Cardiac septum (tissue), 1 donor: Measurements from ENCODE around the gene DARS1. TPM values are rescaled to one million over a fixed set of nuclear protein-coding genes. Genes with fewer than 3 reads are reported as not detected.

Experiments used
- DNase-seq: peaks from one replicate; pipeline ENCODE4 v3.0.0-alpha.2; 2020; ENCODE audit warnings: low spot score
- intact Hi-C: fragments of 100-400 bp; cut with DNase I; formaldehyde crosslinking; loops from one replicate; pipeline ENCODE4 v1.14.0; 2022
- long read RNA-seq: library from polyadenylated mRNA; unstranded; transcript quantifications from one replicate; pipeline ENCODE4 v2.0.0, GENCODE V29; 2021
- total RNA-seq: library from RNA; stranded (reverse); fragmentation: NEBNext Ultra II Directional; extraction: Animal tissue kit (Norgen Biotek cat#: 25700); gene quantifications from one replicate; pipeline ENCODE4 v1.2.1, GENCODE V29; 2021
- donor health status: DM: no; HTN: no; CAD: no.

Gene DARS1
- total RNA-seq = 52.9 TPM
- long read RNA-seq, transcript DARS-201 (16 exons, 2,361 nt) = major isoform, 122 of 146 reads
- long read RNA-seq, partial matches to known transcripts = 12 of 146 reads
- long read RNA-seq, other reads (novel, unspliced or antisense) = 12 of 146 reads

GRCh38 chr2:135985018-135985825 is at the start of gene DARS1:
Gene DARS1 (minus strand): TSS chr2:135985626. CDS start chr2:135985468, 158 bp downstream.
- intact Hi-C loops = loop anchor here (10.0 kb wide), 1 partner anchor 390 kb away; no protein-coding TSS in a partner anchor

GRCh38 chr2:136034629-136035028 is 49.2 kb upstream of the DARS1 start:
- intact Hi-C loops = no loop called here

More at GRCh38 chr2:135985018-135985825, at the start of gene DARS1:
- peak; percentile 95 for DNase-seq

GRCh38 chr2:136032817-136033535 is 47.5 kb upstream of the DARS1 start:
- intact Hi-C loops = no loop called here
- DNase-seq = no peak

More at GRCh38 chr2:136034629-136035028, 49.2 kb upstream of the DARS1 start:
- DNase-seq = no peak

- DNase-seq = no peak
- intact Hi-C loops = no loop called here
These were observed 46.8 kb upstream of the DARS1 start for GRCh38 chr2:136032192-136032591.

GRCh38 chr2:136031711-136032110 is 46.3 kb upstream of the DARS1 start:
- no peak for DNase-seq
- intact Hi-C loops = no loop called here

GRCh38 chr2:136030406-136030805 is 45.0 kb upstream of the DARS1 start:
- intact Hi-C loops = no loop called here
- no peak for DNase-seq

GRCh38 chr2:136029149-136029548 is 43.7 kb upstream of the DARS1 start:
- intact Hi-C loops = no loop called here

GRCh38 chr2:136028001-136028400 is 42.6 kb upstream of the DARS1 start:
- intact Hi-C loops = no loop called here
- DNase-seq = no peak

More at GRCh38 chr2:136029149-136029548, 43.7 kb upstream of the DARS1 start:
- no peak for DNase-seq

- no peak for DNase-seq
- intact Hi-C loops = no loop called here
These were observed 41.7 kb upstream of the DARS1 start for GRCh38 chr2:136027112-136027511.

GRCh38 chr2:136025057-136025973 is 39.9 kb upstream of the DARS1 start:
- intact Hi-C loops = no loop called here
- DNase-seq = peak; percentile 94

GRCh38 chr2:136024616-136025015 is 39.2 kb upstream of the DARS1 start:
- intact Hi-C loops = no loop called here
- DNase-seq = no peak

GRCh38 chr2:136024185-136024584 is 38.8 kb upstream of the DARS1 start:
- intact Hi-C loops = no loop called here
- no peak for DNase-seq

- intact Hi-C loops = no loop called here
- no peak for DNase-seq
These were observed 38.0 kb upstream of the DARS1 start for GRCh38 chr2:136023416-136023815.

- intact Hi-C loops = no loop called here
- no peak for DNase-seq
These were observed 37.1 kb upstream of the DARS1 start for GRCh38 chr2:136022396-136023146.

GRCh38 chr2:136021976-136022375 is 36.5 kb upstream of the DARS1 start:
- intact Hi-C loops = no loop called here
- no peak for DNase-seq

- intact Hi-C loops = no loop called here
- DNase-seq = no peak
These were observed 36.0 kb upstream of the DARS1 start for GRCh38 chr2:136021406-136021805.

GRCh38 chr2:136020831-136021230 is 35.4 kb upstream of the DARS1 start:
- intact Hi-C loops = no loop called here
- no peak for DNase-seq

- DNase-seq = no peak
- intact Hi-C loops = no loop called here
These were observed 34.4 kb upstream of the DARS1 start for GRCh38 chr2:136019825-136020224.

GRCh38 chr2:136019306-136019705 is 33.9 kb upstream of the DARS1 start:
- intact Hi-C loops = no loop called here
- no peak for DNase-seq
